HepG2 (cell line): ENCODE measurements around the gene RDH12. TPM values are rescaled to one million over a fixed set of nuclear protein-coding genes. Genes with fewer than 3 reads are reported as not detected.
A peak's percentile ranks its signal among the peaks of the same experiment; 100 is the strongest.

Source experiments
- ATAC-seq: fragments of 200-7000 bp; cut with Tn5 transposase; 3 replicates; pipeline ENCODE4 v1.9.1; 2020; ENCODE audit warnings: mild to moderate bottlenecking, moderate library complexity
- BruUV-seq: library from RNA; stranded (reverse); fragments of 400-500 nt; replicated peaks from 2 replicates; lab custom pipeline; 2021; lab: Mats Ljungman, UMichigan
- CTCF ChIA-PET: fragments of 300-600 bp; formaldehyde crosslinking; extraction: SDS; loops from one replicate; lab custom pipeline; 2021; ENCODE audit warnings: low total read pairs, inconsistent platforms, low intra/inter-chr PET ratio; lab: Yijun Ruan, JAX
- POLR2A ChIA-PET: fragments of 350-600 bp; sonication (Branson Sonifier 250); formaldehyde crosslinking; loops from one replicate; lab custom pipeline; 2020; ENCODE audit warnings: antibody characterized with exemption, inconsistent platforms; lab: Yijun Ruan, JAX
- DNase-seq: peaks from one replicate; pipeline ENCODE4 v3.0.0-alpha.2; 2015; ENCODE audit warnings: low spot score
- FAIRE-seq: peaks from 3 replicates; lab custom pipeline; 2011; peaks lifted over from hg19 to GRCh38; lab: Jason Lieb, UNC
- H2AFZ ChIP-seq: one replicate; pipeline ENCODE4 v1.6.1; 2011; ENCODE audit warnings: low read length, inconsistent platforms
- H3K27ac ChIP-seq: fragments of 300-600 bp; 3 replicates; pipeline ENCODE4 v1.8.0; 2011; ENCODE audit warnings: mixed run types, mild to moderate bottlenecking, mixed read lengths, low read length, inconsistent platforms; ENCODE audit not compliant: insufficient read depth; ENCODE audit errors: extremely low read length
- H3K27me3 ChIP-seq, 2 experiments: fragments of 200-600 bp in 1 of 2; 2 replicates in 1 of 2; 3 replicates in 1 of 2; pipeline versions ENCODE4 v1.6.0 to v1.8.0; 2011; ENCODE audit warnings: low read length in 2 of 2, mild to moderate bottlenecking in 2 of 2, moderate library complexity in 2 of 2, inconsistent platforms in 1 of 2; ENCODE audit not compliant: insufficient read depth in 2 of 2, control insufficient read depth in 1 of 2
- H3K36me3 ChIP-seq, 2 experiments: fragments of 200-600 bp in 1 of 2; replicated peaks in 1 of 2; 2 replicates in 1 of 2; 3 replicates in 1 of 2; pipeline versions ENCODE4 v1.5.1 to v1.8.0; 2011; ENCODE audit warnings: low read length in 2 of 2, inconsistent platforms in 1 of 2; ENCODE audit not compliant: insufficient read depth in 2 of 2, control insufficient read depth in 1 of 2
- H3K4me1 ChIP-seq: 2 replicates; pipeline ENCODE4 v1.5.1; 2012; ENCODE audit warnings: low read length, inconsistent platforms; ENCODE audit not compliant: insufficient read depth
- H3K4me2 ChIP-seq: 2 replicates; pipeline ENCODE4 v1.6.0; 2011; ENCODE audit warnings: low read depth, low read length, inconsistent platforms
- H3K4me3 ChIP-seq, 3 experiments: fragments of 200-600 bp in 1 of 3; sonication (generic), shearing (Covaris generic) in 1 of 3; replicated peaks in 1 of 3; 2 replicates each; pipeline ENCODE4 v1.5.1; 2011 to 2016; ENCODE audit warnings: low read length in 3 of 3, inconsistent platforms in 2 of 3, low read depth in 2 of 3, mild to moderate bottlenecking in 2 of 3, control low read depth in 1 of 3, mixed read lengths in 1 of 3; ENCODE audit not compliant: insufficient read depth in 1 of 3
- H3K79me2 ChIP-seq: one replicate; pipeline ENCODE4 v1.6.1; 2011; ENCODE audit warnings: low read length, inconsistent platforms; ENCODE audit not compliant: insufficient read depth
- H3K9ac ChIP-seq: 2 replicates; pipeline ENCODE4 v1.6.0; 2011; ENCODE audit warnings: mild to moderate bottlenecking, low read depth, low read length, inconsistent platforms; ENCODE audit not compliant: insufficient read depth
- H3K9me3 ChIP-seq: 2 replicates; pipeline ENCODE4 v1.5.1; 2012; ENCODE audit warnings: mild to moderate bottlenecking, low read length
- H4K20me1 ChIP-seq: 2 replicates; pipeline ENCODE4 v1.6.0; 2011; ENCODE audit warnings: inconsistent platforms, mild to moderate bottlenecking, low read length, moderate library complexity; ENCODE audit not compliant: insufficient read depth
- HMG20B ChIP-seq: conservative IDR thresholded peaks from 2 replicates; pipeline ENCODE4 v1.6.1; 2016; ENCODE audit warnings: missing genetic modification reagents, missing compliant biosample characterization
- HMGA1 ChIP-seq: sonication (generic); formaldehyde crosslinking; conservative IDR thresholded peaks from 2 replicates; pipeline ENCODE4 v1.4.0; 2020; ENCODE audit warnings: missing genetic modification reagents
- HNRNPK ChIP-seq: fragments of 200-400 bp; formaldehyde crosslinking; IDR thresholded peaks from 2 replicates; pipeline ENCODE4 v1.6.1; 2018; ENCODE audit warnings: low read length, low read depth, moderate library complexity, mild to moderate bottlenecking; ENCODE audit not compliant: poor library complexity, severe bottlenecking
- HOXD1 ChIP-seq: sonication (generic); formaldehyde crosslinking; IDR thresholded peaks from 2 replicates; pipeline ENCODE4 v1.5.0; 2020; ENCODE audit warnings: missing genetic modification reagents
- JUNB ChIP-seq: sonication (generic); formaldehyde crosslinking; IDR thresholded peaks from 2 replicates; pipeline ENCODE4 v1.8.0; 2022; ENCODE audit warnings: missing genetic modification reagents, mild to moderate bottlenecking, borderline replicate concordance
- MBD4 ChIP-seq: IDR thresholded peaks from 2 replicates; pipeline ENCODE4 v1.6.1; 2012; ENCODE audit warnings: low read length, inconsistent platforms, borderline replicate concordance
- PCBP1 ChIP-seq: fragments of 200-400 bp; formaldehyde crosslinking; IDR thresholded peaks from 2 replicates; pipeline ENCODE4 v1.6.1; 2017; ENCODE audit warnings: mild to moderate bottlenecking, low read depth, low read length, borderline replicate concordance
- SRY ChIP-seq: sonication (generic); formaldehyde crosslinking; IDR thresholded peaks from 2 replicates; pipeline ENCODE4 v1.8.0; 2022; ENCODE audit warnings: mild to moderate bottlenecking, missing genetic modification reagents
- ZNF367 ChIP-seq: sonication (generic); formaldehyde crosslinking; IDR thresholded peaks from 2 replicates; pipeline ENCODE4 v1.4.0; 2020; ENCODE audit warnings: missing genetic modification reagents, borderline replicate concordance
- ZNF564 ChIP-seq: sonication (generic); formaldehyde crosslinking; IDR thresholded peaks from 2 replicates; pipeline ENCODE4 v1.8.1; 2023; ENCODE audit warnings: mild to moderate bottlenecking, missing genetic modification reagents
- ZNF790 ChIP-seq: sonication (generic); formaldehyde crosslinking; IDR thresholded peaks from 2 replicates; pipeline ENCODE4 v1.8.0; 2022; ENCODE audit warnings: missing genetic modification reagents, mild to moderate bottlenecking, borderline replicate concordance
- WGBS: methylation state at CpG from one replicate; pipeline ENCODE4 v1.1.6; 2017; ENCODE audit warnings: low lambda C conversion rate; 5-methylcytosine and 5-hydroxymethylcytosine counted together
- in situ Hi-C: cut with HindIII; loops from 2 replicates; pipeline ENCODE4 v1.10.0; 2017; ENCODE audit warnings: low pct_unique_long_range_greater_than_20kb; ENCODE audit not compliant: extremely low pct_ligation_motif_present
- intact Hi-C: fragments of 100-400 bp; cut with micrococcal nuclease; formaldehyde crosslinking; loops from one replicate; pipeline ENCODE4 v1.10.0; 2022; ENCODE audit not compliant: unreplicated experiment
- polyA plus RNA-seq, 8 experiments: library from polyadenylated mRNA; depleted of rRNA in 3 of 8; stranded (reverse) in 7 of 8; unstranded in 1 of 8; fragments of >200 nt; fragmentation: Illumina TruSeq in 4 of 8; extraction: Trizol in 4 of 8; gene quantifications; 2 replicates each; pipeline versions ENCODE4 v1.2.1 to v1.2.3, GENCODE V29; 2011 to 2016; ENCODE audit warnings: low read depth in 4 of 8, missing spikeins in 1 of 8, mixed read lengths in 1 of 8; ENCODE audit not compliant: insufficient read depth in 1 of 8
- total RNA-seq, 5 experiments: library from RNA; depleted of rRNA; stranded (reverse); fragments of >200 nt; fragmentation: Illumina TruSeq; extraction: Trizol; gene quantifications; 2 replicates each; pipeline ENCODE4 v1.2.3, GENCODE V29; 2016; ENCODE audit warnings: low read depth in 1 of 5
- TF ChIP-seq, protein P1 (sequence below): sonication (generic); formaldehyde crosslinking; IDR thresholded peaks from 2 replicates; pipeline ENCODE4 v1.8.1; 2023; ENCODE audit warnings: missing genetic modification reagents, inconsistent platforms, borderline replicate concordance
- TF ChIP-seq, protein P2 (sequence below): sonication (generic); formaldehyde crosslinking; IDR thresholded peaks from 2 replicates; pipeline ENCODE4 v1.4.0; 2020; ENCODE audit warnings: missing genetic modification reagents
- TF ChIP-seq, protein P3 (sequence below): sonication (generic); formaldehyde crosslinking; conservative IDR thresholded peaks from 2 replicates; pipeline ENCODE4 v1.8.0; 2022; ENCODE audit warnings: low read depth, missing genetic modification reagents
- TF ChIP-seq, protein P4 (sequence below): sonication (generic); formaldehyde crosslinking; IDR thresholded peaks from 2 replicates; pipeline ENCODE4 v1.8.0; 2022; ENCODE audit warnings: missing genetic modification reagents, mild to moderate bottlenecking, inconsistent platforms, borderline replicate concordance
- TF ChIP-seq, protein P5 (sequence below): sonication (generic); formaldehyde crosslinking; IDR thresholded peaks from 2 replicates; pipeline ENCODE4 v1.4.0; 2020; ENCODE audit warnings: missing genetic modification reagents

RDH12 gene
- total and polyA plus RNA-seq, 2 of the 13 experiments (the other 11 are each of a cell fraction or from before 2014, with no cell fraction given): 1.6 to 2.1 TPM

DNA sequence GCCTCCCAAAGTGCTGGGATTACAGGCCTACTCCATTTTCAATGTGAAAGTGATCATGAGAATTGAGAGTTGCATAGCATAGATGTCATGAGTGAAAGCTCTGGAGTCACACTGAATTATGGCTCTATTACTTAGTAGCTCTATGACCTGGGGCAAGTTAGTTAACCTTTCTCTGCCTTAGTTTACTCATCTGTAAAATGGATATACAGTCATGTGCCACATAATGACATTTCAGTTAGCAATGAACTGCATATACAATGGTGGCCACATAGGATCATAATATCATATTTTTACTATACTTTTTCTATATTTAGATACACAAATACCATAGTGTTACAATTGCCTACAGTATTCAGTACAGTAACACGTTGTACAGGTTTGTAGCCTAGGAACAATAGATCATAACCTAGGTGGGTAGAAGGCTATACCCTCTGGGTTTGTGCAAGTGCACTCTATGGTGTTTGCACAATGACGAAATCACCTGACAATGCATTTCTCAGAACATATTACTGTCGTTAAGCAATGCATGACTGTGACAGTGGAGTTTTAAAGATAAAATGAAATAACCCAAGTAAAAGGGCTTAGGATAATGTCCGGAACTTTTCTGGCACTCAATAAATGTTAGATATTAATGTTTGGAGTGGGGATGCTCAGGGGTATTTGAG is 61.6 kb downstream of the RDH12 start:
- POLR2A ChIA-PET: no interaction called here
- no peaks in the 10 kb centered on the region for H3K79me2 ChIP-seq
- ATAC-seq (peak; percentile 91), FAIRE-seq (peak; percentile 63), DNase-seq (peak; percentile 83)
- no TSS peak for BruUV-seq
- intact Hi-C loops (loop anchor here (1.0 to 10.0 kb wide), 2 partner anchors 24 to 58 kb away; partner anchors contain the start of gene RDH12), in situ Hi-C loops (no loop called here)
- peak overlapping the region; percentile 29 for H3K27ac ChIP-seq
- H3K4me3 ChIP-seq: no peak overlapping the region
- H3K9ac ChIP-seq: no peak overlapping the region
- H3K4me1 ChIP-seq: peaks cover 18% of the 10 kb centered on the region
- CTCF ChIA-PET: no interaction called here
- 33% methylated on average over 4 of the region's 4 CpGs for WGBS
- H3K36me3 ChIP-seq: peaks cover 17 to 48% of the 10 kb centered on the region in 2 experiments; a peak in 4 of 5 replicates
- no peaks in the 10 kb centered on the region for H3K9me3 ChIP-seq
- no peak overlapping the region for H2AFZ ChIP-seq
- H3K27me3 ChIP-seq: no peaks in the 10 kb centered on the region
- H4K20me1 ChIP-seq: no peaks in the 10 kb centered on the region
- H3K4me2 ChIP-seq: no peak overlapping the region
- TF ChIP-seq ZNF790 (no peak), MBD4 (no peak), SRY (no peak), HNRNPK (no peak), ZNF367 (CRISPR knock-in tag) (no peak), HMG20B (CRISPR knock-in tag) (no peak), PCBP1 (no peak), JUNB (no peak), HMGA1 (no peak), HOXD1 (CRISPR knock-in tag) (no peak), ZNF564 (no peak)
- TF ChIP-seq, protein P1, sequence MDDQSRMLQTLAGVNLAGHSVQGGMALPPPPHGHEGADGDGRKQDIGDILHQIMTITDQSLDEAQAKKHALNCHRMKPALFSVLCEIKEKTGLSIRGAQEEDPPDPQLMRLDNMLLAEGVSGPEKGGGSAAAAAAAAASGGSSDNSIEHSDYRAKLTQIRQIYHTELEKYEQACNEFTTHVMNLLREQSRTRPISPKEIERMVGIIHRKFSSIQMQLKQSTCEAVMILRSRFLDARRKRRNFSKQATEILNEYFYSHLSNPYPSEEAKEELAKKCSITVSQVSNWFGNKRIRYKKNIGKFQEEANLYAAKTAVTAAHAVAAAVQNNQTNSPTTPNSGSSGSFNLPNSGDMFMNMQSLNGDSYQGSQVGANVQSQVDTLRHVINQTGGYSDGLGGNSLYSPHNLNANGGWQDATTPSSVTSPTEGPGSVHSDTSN (CRISPR knock-in tag): no peak
- TF ChIP-seq, protein P2, sequence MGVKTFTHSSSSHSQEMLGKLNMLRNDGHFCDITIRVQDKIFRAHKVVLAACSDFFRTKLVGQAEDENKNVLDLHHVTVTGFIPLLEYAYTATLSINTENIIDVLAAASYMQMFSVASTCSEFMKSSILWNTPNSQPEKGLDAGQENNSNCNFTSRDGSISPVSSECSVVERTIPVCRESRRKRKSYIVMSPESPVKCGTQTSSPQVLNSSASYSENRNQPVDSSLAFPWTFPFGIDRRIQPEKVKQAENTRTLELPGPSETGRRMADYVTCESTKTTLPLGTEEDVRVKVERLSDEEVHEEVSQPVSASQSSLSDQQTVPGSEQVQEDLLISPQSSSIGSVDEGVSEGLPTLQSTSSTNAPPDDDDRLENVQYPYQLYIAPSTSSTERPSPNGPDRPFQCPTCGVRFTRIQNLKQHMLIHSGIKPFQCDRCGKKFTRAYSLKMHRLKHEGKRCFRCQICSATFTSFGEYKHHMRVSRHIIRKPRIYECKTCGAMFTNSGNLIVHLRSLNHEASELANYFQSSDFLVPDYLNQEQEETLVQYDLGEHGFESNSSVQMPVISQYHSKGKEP (CRISPR knock-in tag): no peak
- TF ChIP-seq, protein P3, sequence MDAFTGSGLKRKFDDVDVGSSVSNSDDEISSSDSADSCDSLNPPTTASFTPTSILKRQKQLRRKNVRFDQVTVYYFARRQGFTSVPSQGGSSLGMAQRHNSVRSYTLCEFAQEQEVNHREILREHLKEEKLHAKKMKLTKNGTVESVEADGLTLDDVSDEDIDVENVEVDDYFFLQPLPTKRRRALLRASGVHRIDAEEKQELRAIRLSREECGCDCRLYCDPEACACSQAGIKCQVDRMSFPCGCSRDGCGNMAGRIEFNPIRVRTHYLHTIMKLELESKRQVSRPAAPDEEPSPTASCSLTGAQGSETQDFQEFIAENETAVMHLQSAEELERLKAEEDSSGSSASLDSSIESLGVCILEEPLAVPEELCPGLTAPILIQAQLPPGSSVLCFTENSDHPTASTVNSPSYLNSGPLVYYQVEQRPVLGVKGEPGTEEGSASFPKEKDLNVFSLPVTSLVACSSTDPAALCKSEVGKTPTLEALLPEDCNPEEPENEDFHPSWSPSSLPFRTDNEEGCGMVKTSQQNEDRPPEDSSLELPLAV (CRISPR knock-in tag): no peak
- TF ChIP-seq, protein P4, sequence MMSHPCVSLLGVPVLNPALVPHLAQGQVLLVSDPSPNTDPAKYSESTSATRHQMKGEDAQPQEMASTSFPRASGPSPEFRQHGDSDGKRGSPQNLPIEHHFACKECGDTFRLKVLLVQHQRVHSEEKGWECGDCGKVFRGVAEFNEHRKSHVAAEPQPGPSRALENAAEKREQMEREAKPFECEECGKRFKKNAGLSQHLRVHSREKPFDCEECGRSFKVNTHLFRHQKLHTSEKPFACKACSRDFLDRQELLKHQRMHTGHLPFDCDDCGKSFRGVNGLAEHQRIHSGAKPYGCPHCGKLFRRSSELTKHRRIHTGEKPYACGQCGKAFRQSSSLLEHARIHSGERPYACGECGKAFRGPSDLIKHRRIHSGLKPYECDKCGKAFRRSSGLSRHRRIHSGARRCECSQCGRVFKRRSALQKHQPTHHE: no peak
- TF ChIP-seq, protein P5, sequence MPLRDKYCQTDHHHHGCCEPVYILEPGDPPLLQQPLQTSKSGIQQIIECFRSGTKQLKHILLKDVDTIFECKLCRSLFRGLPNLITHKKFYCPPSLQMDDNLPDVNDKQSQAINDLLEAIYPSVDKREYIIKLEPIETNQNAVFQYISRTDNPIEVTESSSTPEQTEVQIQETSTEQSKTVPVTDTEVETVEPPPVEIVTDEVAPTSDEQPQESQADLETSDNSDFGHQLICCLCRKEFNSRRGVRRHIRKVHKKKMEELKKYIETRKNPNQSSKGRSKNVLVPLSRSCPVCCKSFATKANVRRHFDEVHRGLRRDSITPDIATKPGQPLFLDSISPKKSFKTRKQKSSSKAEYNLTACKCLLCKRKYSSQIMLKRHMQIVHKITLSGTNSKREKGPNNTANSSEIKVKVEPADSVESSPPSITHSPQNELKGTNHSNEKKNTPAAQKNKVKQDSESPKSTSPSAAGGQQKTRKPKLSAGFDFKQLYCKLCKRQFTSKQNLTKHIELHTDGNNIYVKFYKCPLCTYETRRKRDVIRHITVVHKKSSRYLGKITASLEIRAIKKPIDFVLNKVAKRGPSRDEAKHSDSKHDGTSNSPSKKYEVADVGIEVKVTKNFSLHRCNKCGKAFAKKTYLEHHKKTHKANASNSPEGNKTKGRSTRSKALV: no peak
